HepG2 (cell line): ENCODE results near the gene GNAI2. TPM values are rescaled to one million over a fixed set of nuclear protein-coding genes. Genes with fewer than 3 reads are reported as not detected.

Source experiments
- ARID4A ChIP-seq: sonication (generic); formaldehyde crosslinking; IDR thresholded peaks from 2 replicates; pipeline ENCODE4 v1.5.0; 2020; ENCODE audit warnings: mild to moderate bottlenecking, missing genetic modification reagents, borderline replicate concordance
- ATF7-NPFF ChIP-seq: sonication (generic); formaldehyde crosslinking; IDR thresholded peaks from 2 replicates; pipeline ENCODE4 v1.8.1; 2023; ENCODE audit warnings: mild to moderate bottlenecking, low read depth, missing genetic modification reagents, moderate library complexity
- IRF2 ChIP-seq: IDR thresholded peaks from 2 replicates; pipeline ENCODE4 v1.6.1; 2018; ENCODE audit warnings: missing genetic modification reagents, missing compliant biosample characterization
- KLF9 ChIP-seq: IDR thresholded peaks from 2 replicates; pipeline ENCODE4 v1.6.1; 2016; ENCODE audit warnings: low read depth
- PHF21A ChIP-seq: sonication (generic); formaldehyde crosslinking; IDR thresholded peaks from 2 replicates; pipeline ENCODE4 v1.5.0; 2020; ENCODE audit warnings: mild to moderate bottlenecking, missing genetic modification reagents
- POLR2AphosphoS5 ChIP-seq: IDR thresholded peaks from 2 replicates; pipeline ENCODE4 v1.6.1; 2012; ENCODE audit warnings: low read depth, low read length
- PPARG ChIP-seq: conservative IDR thresholded peaks from 2 replicates; pipeline ENCODE4 v1.6.1; 2016; ENCODE audit warnings: missing biosample characterization, missing genetic modification reagents
- RCOR2 ChIP-seq: IDR thresholded peaks from 2 replicates; pipeline ENCODE4 v1.6.1; 2016; ENCODE audit warnings: missing biosample characterization, missing genetic modification reagents
- RERE ChIP-seq: IDR thresholded peaks from 2 replicates; pipeline ENCODE4 v1.6.1; 2016; ENCODE audit warnings: low read depth, missing genetic modification reagents, missing compliant biosample characterization
- SSRP1 ChIP-seq: IDR thresholded peaks from 2 replicates; pipeline ENCODE4 v1.6.1; 2016; ENCODE audit warnings: control low read depth
- TCF7L2 ChIP-seq: IDR thresholded peaks from 2 replicates; pipeline ENCODE4 v1.6.1; 2011; ENCODE audit warnings: mild to moderate bottlenecking, low read depth, low read length, moderate library complexity
- ZMYM4 ChIP-seq: sonication (generic); formaldehyde crosslinking; IDR thresholded peaks from 2 replicates; pipeline ENCODE4 v1.8.1; 2023; ENCODE audit warnings: mild to moderate bottlenecking, missing genetic modification reagents
- ZNF124 ChIP-seq: sonication (generic); formaldehyde crosslinking; IDR thresholded peaks from 2 replicates; pipeline ENCODE4 v1.4.0; 2020; ENCODE audit warnings: missing genetic modification reagents
- ZNF251 ChIP-seq: sonication (generic); formaldehyde crosslinking; IDR thresholded peaks from 2 replicates; pipeline ENCODE4 v1.9.0; 2021; ENCODE audit warnings: mild to moderate bottlenecking, missing genetic modification reagents
- ZNF263 ChIP-seq: sonication (generic); formaldehyde crosslinking; IDR thresholded peaks from 2 replicates; pipeline ENCODE4 v1.4.0; 2020; ENCODE audit warnings: missing genetic modification reagents
- ZNF274 ChIP-seq: sonication (generic); formaldehyde crosslinking; IDR thresholded peaks from 2 replicates; pipeline ENCODE4 v1.5.1; 2020; ENCODE audit warnings: mild to moderate bottlenecking, missing genetic modification reagents
- ZNF710 ChIP-seq: sonication (generic); formaldehyde crosslinking; IDR thresholded peaks from 2 replicates; pipeline ENCODE4 v1.5.0; 2020; ENCODE audit warnings: mild to moderate bottlenecking, missing genetic modification reagents, borderline replicate concordance
- ZNF773 ChIP-seq: sonication (generic); formaldehyde crosslinking; IDR thresholded peaks from 2 replicates; pipeline ENCODE4 v1.4.0; 2020; ENCODE audit warnings: missing genetic modification reagents, borderline replicate concordance
- polyA plus RNA-seq, 8 experiments: library from polyadenylated mRNA; depleted of rRNA in 3 of 8; stranded (reverse) in 7 of 8; unstranded in 1 of 8; fragments of >200 nt; fragmentation: Illumina TruSeq in 4 of 8; extraction: Trizol in 4 of 8; gene quantifications; 2 replicates each; pipeline versions ENCODE4 v1.2.1 to v1.2.3, GENCODE V29; 2011 to 2016; ENCODE audit warnings: low read depth in 4 of 8, missing spikeins in 1 of 8, mixed read lengths in 1 of 8; ENCODE audit not compliant: insufficient read depth in 1 of 8
- total RNA-seq, 5 experiments: library from RNA; depleted of rRNA; stranded (reverse); fragments of >200 nt; fragmentation: Illumina TruSeq; extraction: Trizol; gene quantifications; 2 replicates each; pipeline ENCODE4 v1.2.3, GENCODE V29; 2016; ENCODE audit warnings: low read depth in 1 of 5

Gene GNAI2
- total and polyA plus RNA-seq, 2 of the 13 experiments (the other 11 are each of a cell fraction or from before 2014, with no cell fraction given): 51.1 to 66.2 TPM

- peak; percentile 39; the same call in 1 of the 2 replicates for TF ChIP-seq ZNF274 (CRISPR knock-in tag)
- TF ChIP-seq KLF9 (CRISPR knock-in tag): no peak
- TF ChIP-seq TCF7L2: no peak
- TF ChIP-seq PHF21A (CRISPR knock-in tag): peak; percentile 51; the same call in 1 of the 2 replicates
- peak; percentile 40; the same call in 1 of the 2 replicates for TF ChIP-seq RCOR2
- TF ChIP-seq SSRP1 (CRISPR knock-in tag): peak; percentile 86; the same call in 1 of the 2 replicates
- TF ChIP-seq ARID4A (CRISPR knock-in tag): peak; percentile 14; the same call in 1 of the 2 replicates
- no peak for TF ChIP-seq RERE (CRISPR knock-in tag)
- TF ChIP-seq PPARG (CRISPR knock-in tag): 0 out of 2 replicates have a peak, but pooled peaks have one; percentile 20
- TF ChIP-seq ATF7-NPFF (CRISPR knock-in tag): 0 out of 2 replicates have a peak, but pooled peaks have one; percentile 28
- TF ChIP-seq POLR2AphosphoS5: peak; percentile 58
- TF ChIP-seq ZNF251 (CRISPR knock-in tag): no peak
- no peak for TF ChIP-seq ZMYM4 (CRISPR knock-in tag)
- TF ChIP-seq IRF2 (CRISPR knock-in tag): 0 out of 2 replicates have a peak, but pooled peaks have one; percentile 40
- no peak for TF ChIP-seq ZNF710 (CRISPR knock-in tag)
- TF ChIP-seq ZNF773 (CRISPR knock-in tag): no peak
- 0 out of 2 replicates have a peak, but pooled peaks have one; percentile 36 for TF ChIP-seq ZNF124
- 0 out of 2 replicates have a peak, but pooled peaks have one; percentile 15 for TF ChIP-seq ZNF263 (CRISPR knock-in tag)
Measured at GRCh38 chr3:50271314-50271936, 35.4 kb downstream of the GNAI2 start (continued).
